A673 (cell line): Measurements from ENCODE around the gene CAMK2A. TPM values are rescaled to one million over a fixed set of nuclear protein-coding genes. Genes with fewer than 3 reads are reported as not detected.

ENCODE experiments used
- BruUV-seq: library from RNA; stranded (reverse); fragments of 400-500 nt; replicated peaks from 2 replicates; lab custom pipeline; 2021; lab: Mats Ljungman, UMichigan
- CTCF ChIA-PET: fragments of 300-600 bp; sonication (Branson Sonifier 250); formaldehyde crosslinking; loops from one replicate; lab custom pipeline; 2022; ENCODE audit warnings: antibody characterized with exemption; lab: Charles Lee
- POLR2A ChIA-PET: fragments of 300-600 bp; sonication (Branson Sonifier 250); formaldehyde crosslinking; loops from one replicate; lab custom pipeline; 2022; ENCODE audit warnings: antibody characterized with exemption; ENCODE audit not compliant: low non-redundant PET; lab: Charles Lee
- DNase-seq: peaks from one replicate; pipeline ENCODE4 v3.0.0-alpha.2; 2015; ENCODE audit warnings: low spot score
- H3K27ac ChIP-seq: fragments of 200-600 bp; sonication (generic); 2 replicates; pipeline ENCODE4 v1.5.1; 2016; ENCODE audit warnings: mixed run types, low read depth, mild to moderate bottlenecking, mixed read lengths, antibody characterized with exemption, low read length; ENCODE audit not compliant: poor library complexity, severe bottlenecking
- H3K27me3 ChIP-seq: fragments of 200-600 bp; sonication (generic); replicated peaks from 2 replicates; pipeline ENCODE4 v1.6.1; 2017; ENCODE audit warnings: mixed run types, low read depth, mild to moderate bottlenecking, mixed read lengths, antibody characterized with exemption, low read length; ENCODE audit not compliant: insufficient read depth, poor library complexity
- H3K36me3 ChIP-seq: fragments of 200-600 bp; sonication (generic); 2 replicates; pipeline ENCODE4 v1.6.1; 2016; ENCODE audit warnings: mixed run types, mild to moderate bottlenecking, mixed read lengths, antibody characterized with exemption, low read length; ENCODE audit not compliant: insufficient read depth, poor library complexity, severe bottlenecking
- H3K4me1 ChIP-seq: fragments of 200-600 bp; sonication (generic); 2 replicates; pipeline ENCODE4 v1.6.1; 2017; ENCODE audit warnings: mixed run types, mild to moderate bottlenecking, mixed read lengths, antibody characterized with exemption, low read length; ENCODE audit not compliant: insufficient read depth, poor library complexity, severe bottlenecking
- H3K4me3 ChIP-seq: fragments of 200-600 bp; sonication (generic); 2 replicates; pipeline ENCODE4 v1.5.1; 2016; ENCODE audit warnings: low read depth, mixed run types, mild to moderate bottlenecking, mixed read lengths, low read length; ENCODE audit not compliant: poor library complexity, severe bottlenecking
- H3K9me3 ChIP-seq: fragments of 200-600 bp; sonication (generic); 2 replicates; pipeline ENCODE4 v1.6.1; 2016; ENCODE audit warnings: mixed run types, low read depth, mild to moderate bottlenecking, mixed read lengths, antibody characterized with exemption, low read length; ENCODE audit not compliant: poor library complexity, severe bottlenecking
- CTCF ChIP-seq: fragments of 300-800, 200-600 bp; sonication (generic); conservative IDR thresholded peaks from 2 replicates; pipeline ENCODE4 v1.5.1; 2017; ENCODE audit warnings: low read depth, mild to moderate bottlenecking, antibody characterized with exemption, low read length, moderate library complexity, mixed read lengths
- EZH2 ChIP-seq: fragments of 200-600 bp; sonication (generic); IDR thresholded peaks from 2 replicates; pipeline ENCODE4 v1.6.1; 2017; ENCODE audit warnings: borderline replicate concordance, low read depth, mild to moderate bottlenecking, mixed read lengths, antibody characterized with exemption, low read length; ENCODE audit not compliant: poor library complexity, severe bottlenecking
- intact Hi-C: fragments of 100-400 bp; cut with micrococcal nuclease; formaldehyde crosslinking; loops from one replicate; pipeline ENCODE4 v1.10.0; 2022; ENCODE audit not compliant: unreplicated experiment
- total RNA-seq: library from RNA; stranded (reverse); gene quantifications from 2 replicates; pipeline ENCODE4 v1.2.3, GENCODE V29; 2021

The CAMK2A gene
- total RNA-seq, 1 experiment from 2014 or later, result not detected

- no peaks in the 10 kb centered on the region for H3K9me3 ChIP-seq
- no peaks in the 10 kb centered on the region for H3K27me3 ChIP-seq
- no peaks in the 10 kb centered on the region for H3K36me3 ChIP-seq
- TF ChIP-seq CTCF (no peak), EZH2 (no peak)
- no peak overlapping the region for H3K4me3 ChIP-seq
- no peaks in the 10 kb centered on the region for H3K4me1 ChIP-seq
- no TSS peak for BruUV-seq
- DNase-seq, result no peak
- intact Hi-C loops, result no loop called here
- ChIA-PET CTCF (no interaction called here), POLR2A (no interaction called here)
- no peak overlapping the region for H3K27ac ChIP-seq
Observed at GRCh38 chr5:150284311-150284710, 5.3 kb downstream of the CAMK2A start.

DNA sequence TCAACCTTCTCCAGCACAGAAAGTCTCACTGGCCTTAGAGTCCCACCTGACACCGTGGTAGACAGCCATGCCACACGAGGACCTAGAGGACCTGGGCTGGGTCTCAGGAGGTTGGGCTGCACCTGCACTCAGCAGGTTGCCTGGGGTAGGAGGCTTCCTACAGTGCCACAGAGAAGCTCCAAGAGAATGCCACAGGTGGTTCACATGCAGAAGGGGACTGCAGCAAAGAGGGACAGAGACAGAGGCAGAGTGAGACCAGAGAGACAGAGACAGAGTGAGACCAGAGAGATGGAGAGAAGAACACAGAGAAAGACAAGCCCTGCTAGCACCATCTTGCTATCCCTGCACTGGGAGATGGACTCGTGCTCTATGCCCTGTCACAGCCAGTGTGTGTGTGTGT is 5.7 kb downstream of the CAMK2A start:
- TF ChIP-seq EZH2 (no peak), CTCF (no peak)
- H3K27me3 ChIP-seq, result no peaks in the 10 kb centered on the region
- CTCF ChIA-PET, result no interaction called here
- no peaks in the 10 kb centered on the region for H3K4me1 ChIP-seq
- H3K36me3 ChIP-seq, result no peaks in the 10 kb centered on the region
- intact Hi-C loops, result no loop called here
- no peak overlapping the region for H3K4me3 ChIP-seq
- H3K27ac ChIP-seq, result no peak overlapping the region
- DNase-seq, result no peak
- no TSS peak for BruUV-seq
- POLR2A ChIA-PET, result no interaction called here
- H3K9me3 ChIP-seq, result no peaks in the 10 kb centered on the region

DNA sequence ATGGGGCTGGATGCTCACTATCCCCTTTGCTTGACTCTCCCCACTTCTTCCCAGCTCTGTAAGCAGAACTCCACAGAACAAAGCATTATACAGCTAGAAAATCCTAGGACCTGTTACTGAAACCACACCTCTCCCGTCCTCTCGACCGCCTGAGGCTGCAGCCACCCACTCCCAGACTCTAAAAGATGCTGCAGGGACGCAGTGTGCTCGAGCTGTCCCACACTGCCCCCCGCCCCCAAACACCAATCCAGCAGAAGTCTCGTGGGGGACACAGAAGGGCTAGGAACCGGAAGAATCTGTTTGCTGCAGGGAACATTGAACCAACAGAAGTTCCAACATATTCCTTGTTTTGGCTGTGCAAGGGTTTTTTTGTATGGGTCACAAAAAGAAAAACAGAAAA is 7.6 kb downstream of the CAMK2A start:
- DNase-seq, result no peak
- CTCF ChIA-PET, result no interaction called here
- TF ChIP-seq CTCF, result no peak
- no peak for TF ChIP-seq EZH2
- no peaks in the 10 kb centered on the region for H3K9me3 ChIP-seq
- H3K4me1 ChIP-seq, result peaks cover 5% of the 10 kb centered on the region
- BruUV-seq, result no TSS peak
- no peak overlapping the region for H3K4me3 ChIP-seq
- H3K27me3 ChIP-seq, result no peaks in the 10 kb centered on the region
- intact Hi-C loops, result no loop called here
- no peak overlapping the region for H3K27ac ChIP-seq
- H3K36me3 ChIP-seq, result no peaks in the 10 kb centered on the region
- POLR2A ChIA-PET, result no interaction called here
